ENCODE measurements around the gene PTGIS.

The PTGIS gene

GRCh38 chr20:49571553-49571835, 3.6 kb upstream of the PTGIS start:
- Histone ChIP-seq H3K4me3 (replicated peaks; ENCODE audit: insufficient read depth, low read length) (no peak overlapping the region), H3K27me3 (ENCODE audit: insufficient read depth, poor library complexity, severe bottlenecking) (peaks cover 52% of the 10 kb centered on the region), H3K27ac (replicated peaks) (no peak overlapping the region)
- TF ChIP-seq SPI1 (IDR thresholded peaks at IDR 0.05; ENCODE audit: borderline replicate concordance, low read depth) (no peak), GABPA (IDR thresholded peaks at IDR 0.05; ENCODE audit: low read depth) (no peak), CTCF (IDR thresholded peaks at IDR 0.05; ENCODE audit: insufficient read depth, low read length) (no peak), POLR2AphosphoS5 (IDR thresholded peaks at IDR 0.05; ENCODE audit: low read depth) (no peak), REST (IDR thresholded peaks at IDR 0.05; ENCODE audit: insufficient replicate concordance, low read depth) (no peak)
- no peak for DNase-seq (ENCODE audit: low read depth in 1 of 2, low spot score in 1 of 2)

GRCh38 chr20:49570828-49571552, 3.1 kb upstream of the PTGIS start:
- no peak for DNase-seq (ENCODE audit: low read depth in 1 of 2, low spot score in 1 of 2)
- no peak overlapping the region for H3K4me3 ChIP-seq (replicated peaks; ENCODE audit: insufficient read depth, low read length)
- no peak overlapping the region for H3K27ac ChIP-seq (replicated peaks)
- TF ChIP-seq SPI1 (IDR thresholded peaks at IDR 0.05; ENCODE audit: borderline replicate concordance, low read depth) (no peak), REST (IDR thresholded peaks at IDR 0.05; ENCODE audit: insufficient replicate concordance, low read depth) (no peak), POLR2AphosphoS5 (IDR thresholded peaks at IDR 0.05; ENCODE audit: low read depth) (no peak), GABPA (IDR thresholded peaks at IDR 0.05; ENCODE audit: low read depth) (no peak), CTCF (IDR thresholded peaks at IDR 0.05; ENCODE audit: insufficient read depth, low read length) (no peak)
- peaks cover 57% of the 10 kb centered on the region for H3K27me3 ChIP-seq (ENCODE audit: insufficient read depth, poor library complexity, severe bottlenecking)

- TF ChIP-seq CTCF (IDR thresholded peaks at IDR 0.05; ENCODE audit: insufficient read depth, low read length) (no peak), SPI1 (IDR thresholded peaks at IDR 0.05; ENCODE audit: borderline replicate concordance, low read depth) (no peak), POLR2AphosphoS5 (IDR thresholded peaks at IDR 0.05; ENCODE audit: low read depth) (no peak), REST (IDR thresholded peaks at IDR 0.05; ENCODE audit: insufficient replicate concordance, low read depth) (no peak), GABPA (IDR thresholded peaks at IDR 0.05; ENCODE audit: low read depth) (no peak)
- DNase-seq (ENCODE audit: low read depth in 1 of 2, low spot score in 1 of 2), result no peak
- no peak overlapping the region for H3K27ac ChIP-seq (replicated peaks)
- no peak overlapping the region for H3K4me3 ChIP-seq (replicated peaks; ENCODE audit: insufficient read depth, low read length)
- peaks cover 63% of the 10 kb centered on the region for H3K27me3 ChIP-seq (ENCODE audit: insufficient read depth, poor library complexity, severe bottlenecking)
These were observed 2.4 kb upstream of the PTGIS start for GRCh38 chr20:49570161-49570827.
